Psoas muscle (tissue), 8 donors: ENCODE data around the gene NR4A3. TPM values are rescaled to one million over a fixed set of nuclear protein-coding genes. Genes with fewer than 3 reads are reported as not detected.
A peak's percentile ranks its signal among the peaks of the same experiment; 100 is the strongest.

Experiments used
- ATAC-seq, 4 donors: fragments of 200-7000 bp; cut with Tn5 transposase; one replicate each; pipeline ENCODE4 v1.9.1; 2020; ENCODE audit warnings: moderate library complexity in 3 of 4, mild to moderate bottlenecking in 2 of 4
- DNase-seq, 2 donors: peaks; one replicate each; pipeline ENCODE4 v3.0.0-alpha.2; 2020
- H3K27ac ChIP-seq: fragments of 200-600 bp; one replicate; pipeline ENCODE4 v1.8.0; 2022
- H3K27me3 ChIP-seq, 3 donors: fragments of 200-600 bp in 1 of 3; one replicate each; pipeline versions ENCODE4 v1.6.1 to v1.8.0; 2013 to 2022; ENCODE audit warnings: low read length in 2 of 3, mild to moderate bottlenecking in 2 of 3, moderate library complexity in 1 of 3; ENCODE audit not compliant: insufficient read depth in 3 of 3
- H3K36me3 ChIP-seq, 2 donors: fragments of 200-600 bp in 1 of 2; one replicate each; pipeline versions ENCODE4 v1.6.1 to v1.8.0; 2013 to 2022; ENCODE audit warnings: low read depth in 1 of 2, mild to moderate bottlenecking in 1 of 2, moderate library complexity in 1 of 2; ENCODE audit not compliant: insufficient read depth in 1 of 2
- H3K4me1 ChIP-seq: fragments of 200-600 bp; one replicate; pipeline ENCODE4 v1.8.0; 2022
- H3K4me3 ChIP-seq: fragments of 200-600 bp; one replicate; pipeline ENCODE4 v1.8.0; 2022; ENCODE audit warnings: mild to moderate bottlenecking
- H3K9me3 ChIP-seq: fragments of 200-600 bp; one replicate; pipeline ENCODE4 v1.8.0; 2022
- WGBS, 3 donors: extraction: QIAGEN DNeasy Blood & Tissue Kit; methylation state at CpG; one replicate each; pipeline versions ENCODE4 v1.1.6 to v1.1.7; 2013; 5-methylcytosine and 5-hydroxymethylcytosine counted together
- intact Hi-C, 2 donors: fragments of 100-400 bp; cut with DNase I; formaldehyde crosslinking; loops; one replicate each; pipeline versions ENCODE4 v1.11.0 to v1.14.2; 2022
- polyA plus RNA-seq, 3 donors: library from polyadenylated mRNA; stranded (reverse); fragments of 200-250 nt; gene quantifications; one replicate each; pipeline ENCODE4 v1.2.3, GENCODE V29; 2013
- total RNA-seq, 4 donors: library from RNA; stranded (reverse); fragmentation: NEBNext Ultra II Directional in 2 of 4; extraction: Animal tissue kit (Norgen Biotek cat#: 25700) in 2 of 4; gene quantifications; one replicate each; pipeline versions ENCODE4 v1.2.1 to v1.2.4, GENCODE V29; 2021 to 2023
- TF ChIP-seq, protein P1 (sequence below): fragments of 200-600 bp; IDR thresholded peaks from one replicate; pipeline ENCODE4 v1.8.0; 2022; ENCODE audit warnings: antibody characterized with exemption
- donor health status: healthy with polysubstance abuse.
- donor health status: DM: no; HTN: no; CAD: no; lungs with moderate emphysema.
- donor health status: Bipolar disorder and iron deficiency.
- donor health status: healthy.
- donor health status: DM: yes; HTN: yes; CAD: no.
- donor health status: DM: no; HTN: no; CAD: no.
- donor health status: DM: no; HTN: no; CAD: no.
- donor health status: DM: yes; HTN: yes; CAD: no.

NR4A3 gene
- total and polyA plus RNA-seq, 7 donors, result 1.5 to 40.8 (median 9.3) TPM

DNA sequence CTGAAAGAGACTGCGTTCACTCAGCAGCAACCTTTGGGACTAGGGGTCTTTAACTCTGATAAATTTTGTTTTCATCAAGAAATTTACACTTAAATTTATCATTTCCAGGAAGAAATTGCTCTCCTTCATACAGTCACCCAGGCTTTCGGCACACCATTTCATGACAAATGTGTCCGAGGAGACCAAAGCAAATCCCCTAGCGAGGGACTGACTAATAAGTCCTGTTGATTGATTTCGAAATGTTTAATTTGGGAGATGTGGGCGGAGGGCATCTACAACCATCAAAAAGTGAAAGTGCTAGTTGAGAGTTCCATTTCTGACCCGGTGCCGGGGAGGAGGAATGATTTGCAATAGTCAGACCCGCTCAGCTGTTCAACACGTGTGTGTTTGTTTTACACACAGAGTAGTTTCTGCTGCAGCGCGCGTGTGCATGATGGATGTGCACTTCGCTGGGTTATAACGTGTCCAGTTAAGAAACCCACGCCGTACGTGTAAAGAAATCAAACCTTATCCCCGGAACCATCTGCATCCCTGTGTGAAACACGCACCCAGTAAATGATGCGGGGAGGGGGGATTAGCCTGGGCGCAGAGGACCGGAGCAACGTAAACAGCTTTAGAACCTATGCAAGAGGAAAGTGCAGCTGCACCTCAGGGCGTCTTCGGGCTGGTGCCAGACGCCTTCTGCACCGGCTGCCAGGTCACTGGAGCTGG, 845 bp upstream of the NR4A3 start:
- ATAC-seq, result peak; percentile 22 to 44 (median 41)
- intact Hi-C loops, result loop anchor here (2.0 to 10.0 kb wide), 5 partner anchors 84 to 774 kb away; partner anchors contain the start of gene STX17 (in 1 of the 2)
- Histone ChIP-seq H3K9me3 (no peaks in the 10 kb centered on the region), H3K4me1 (peaks cover 17% of the 10 kb centered on the region), H3K27ac (peak overlapping the region; percentile 99), H3K36me3 (no peaks in the 10 kb centered on the region), H3K4me3 (peak overlapping the region; percentile 79), H3K27me3 (peaks cover 0 to 7% (median 0%) of the 10 kb centered on the region in 3 donors)
- DNase-seq, result peak; percentile 73 to 75
- TF ChIP-seq, protein P1, sequence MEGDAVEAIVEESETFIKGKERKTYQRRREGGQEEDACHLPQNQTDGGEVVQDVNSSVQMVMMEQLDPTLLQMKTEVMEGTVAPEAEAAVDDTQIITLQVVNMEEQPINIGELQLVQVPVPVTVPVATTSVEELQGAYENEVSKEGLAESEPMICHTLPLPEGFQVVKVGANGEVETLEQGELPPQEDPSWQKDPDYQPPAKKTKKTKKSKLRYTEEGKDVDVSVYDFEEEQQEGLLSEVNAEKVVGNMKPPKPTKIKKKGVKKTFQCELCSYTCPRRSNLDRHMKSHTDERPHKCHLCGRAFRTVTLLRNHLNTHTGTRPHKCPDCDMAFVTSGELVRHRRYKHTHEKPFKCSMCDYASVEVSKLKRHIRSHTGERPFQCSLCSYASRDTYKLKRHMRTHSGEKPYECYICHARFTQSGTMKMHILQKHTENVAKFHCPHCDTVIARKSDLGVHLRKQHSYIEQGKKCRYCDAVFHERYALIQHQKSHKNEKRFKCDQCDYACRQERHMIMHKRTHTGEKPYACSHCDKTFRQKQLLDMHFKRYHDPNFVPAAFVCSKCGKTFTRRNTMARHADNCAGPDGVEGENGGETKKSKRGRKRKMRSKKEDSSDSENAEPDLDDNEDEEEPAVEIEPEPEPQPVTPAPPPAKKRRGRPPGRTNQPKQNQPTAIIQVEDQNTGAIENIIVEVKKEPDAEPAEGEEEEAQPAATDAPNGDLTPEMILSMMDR, result no peak
- 0% methylated on average over 27 to 28 of the region's 28 CpGs for WGBS, 3 donors

DNA sequence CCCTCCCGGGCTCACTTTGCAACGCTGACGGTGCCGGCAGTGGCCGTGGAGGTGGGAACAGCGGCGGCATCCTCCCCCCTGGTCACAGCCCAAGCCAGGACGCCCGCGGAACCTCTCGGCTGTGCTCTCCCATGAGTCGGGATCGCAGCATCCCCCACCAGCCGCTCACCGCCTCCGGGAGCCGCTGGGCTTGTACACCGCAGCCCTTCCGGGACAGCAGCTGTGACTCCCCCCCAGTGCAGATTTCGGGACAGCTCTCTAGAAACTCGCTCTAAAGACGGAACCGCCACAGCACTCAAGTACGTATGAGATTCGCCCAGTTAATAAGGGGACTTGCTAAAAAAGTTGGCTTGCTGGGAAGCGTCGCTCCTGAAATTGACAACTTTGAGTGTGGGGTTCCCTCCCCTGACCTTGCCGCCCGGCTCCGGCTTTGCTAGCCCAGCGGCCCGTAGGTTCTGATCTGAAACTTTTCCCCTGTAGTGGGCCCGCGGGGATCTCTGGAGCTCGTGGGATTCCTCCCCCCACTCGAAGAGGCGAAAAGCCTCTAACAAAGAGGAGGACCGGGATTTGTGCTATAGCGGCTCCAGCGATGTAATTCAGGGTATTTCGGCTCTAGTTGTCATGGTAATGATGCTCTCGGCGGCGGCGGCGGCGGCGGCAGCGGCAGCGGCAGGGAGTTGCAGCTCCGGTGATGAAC, 572 bp downstream of the NR4A3 start:
- intact Hi-C loops, result loop anchor here (5.0 to 10.0 kb wide), 4 partner anchors 83 to 773 kb away; partner anchors contain the start of gene STX17 (in 1 of the 2)
- no peaks in the 10 kb centered on the region for H3K9me3 ChIP-seq
- H3K36me3 ChIP-seq, result no peaks in the 10 kb centered on the region
- peak overlapping the region; percentile 79 for H3K4me3 ChIP-seq
- H3K4me1 ChIP-seq, result peaks cover 17% of the 10 kb centered on the region
- ATAC-seq, result peak in 2 of 4 donors; percentile 0 to 2
- WGBS, 3 donors, result 0% methylated on average over 51 of the region's 51 CpGs
- DNase-seq, result peak; percentile 34 to 52
- peaks cover 0 to 7% (median 0%) of the 10 kb centered on the region in 3 donors for H3K27me3 ChIP-seq
- peak overlapping the region; percentile 99 for H3K27ac ChIP-seq
- TF ChIP-seq, protein P1, result no peak

DNA sequence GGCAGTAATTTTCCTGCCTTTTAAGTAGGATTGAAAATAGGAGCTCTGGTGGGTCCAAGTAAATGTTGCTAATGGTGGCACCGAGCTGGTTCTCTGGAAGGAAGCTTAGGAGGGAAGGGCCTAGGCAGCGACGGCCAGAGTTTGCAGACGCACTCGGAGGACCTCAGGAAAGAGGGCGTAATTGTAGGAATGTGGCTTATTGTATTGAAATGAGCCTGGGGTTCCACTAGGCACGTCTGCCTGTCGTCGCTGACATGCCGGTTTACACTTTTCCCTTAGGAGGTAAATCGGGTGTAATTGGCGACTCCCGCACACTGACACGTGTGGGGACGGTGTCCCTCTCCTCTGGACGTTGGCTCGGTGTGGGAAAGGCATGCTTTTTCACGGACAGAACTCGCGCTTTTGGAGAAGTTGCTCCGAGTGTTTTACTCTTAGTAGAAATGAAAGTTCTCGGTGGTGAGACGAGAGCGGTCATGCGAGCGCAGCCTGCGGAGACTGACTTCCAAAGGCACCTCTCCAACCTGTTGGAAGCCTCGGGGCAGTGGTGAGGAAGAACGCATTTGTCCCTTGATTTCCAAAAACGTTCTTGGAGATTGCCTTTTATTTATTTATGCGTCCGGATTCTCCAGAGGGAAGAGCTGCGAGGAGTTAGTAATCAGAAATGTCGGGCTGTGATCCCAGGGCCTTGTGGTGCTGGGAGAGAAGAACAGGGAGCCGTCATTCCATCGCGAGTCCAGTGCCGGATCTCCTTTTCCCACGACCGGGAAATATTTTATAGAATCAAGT, 1.3 kb downstream of the NR4A3 start:
- WGBS, 3 donors, result 0 to 2% (median 1%) methylated on average over 40 of the region's 40 CpGs
- intact Hi-C loops, result loop anchor here (5.0 to 10.0 kb wide), 4 partner anchors 82 to 772 kb away; partner anchors contain the start of gene STX17 (in 1 of the 2)
- Histone ChIP-seq H3K27me3 (peaks cover 0 to 7% (median 0%) of the 10 kb centered on the region in 3 donors), H3K27ac (peak overlapping the region; percentile 99), H3K4me1 (peaks cover 16% of the 10 kb centered on the region), H3K9me3 (no peaks in the 10 kb centered on the region), H3K36me3 (no peaks in the 10 kb centered on the region), H3K4me3 (peak overlapping the region; percentile 79)
- ATAC-seq (no peak), DNase-seq (peak in 1 of 2 donors; percentile 49)
- TF ChIP-seq, protein P1, result no peak

DNA sequence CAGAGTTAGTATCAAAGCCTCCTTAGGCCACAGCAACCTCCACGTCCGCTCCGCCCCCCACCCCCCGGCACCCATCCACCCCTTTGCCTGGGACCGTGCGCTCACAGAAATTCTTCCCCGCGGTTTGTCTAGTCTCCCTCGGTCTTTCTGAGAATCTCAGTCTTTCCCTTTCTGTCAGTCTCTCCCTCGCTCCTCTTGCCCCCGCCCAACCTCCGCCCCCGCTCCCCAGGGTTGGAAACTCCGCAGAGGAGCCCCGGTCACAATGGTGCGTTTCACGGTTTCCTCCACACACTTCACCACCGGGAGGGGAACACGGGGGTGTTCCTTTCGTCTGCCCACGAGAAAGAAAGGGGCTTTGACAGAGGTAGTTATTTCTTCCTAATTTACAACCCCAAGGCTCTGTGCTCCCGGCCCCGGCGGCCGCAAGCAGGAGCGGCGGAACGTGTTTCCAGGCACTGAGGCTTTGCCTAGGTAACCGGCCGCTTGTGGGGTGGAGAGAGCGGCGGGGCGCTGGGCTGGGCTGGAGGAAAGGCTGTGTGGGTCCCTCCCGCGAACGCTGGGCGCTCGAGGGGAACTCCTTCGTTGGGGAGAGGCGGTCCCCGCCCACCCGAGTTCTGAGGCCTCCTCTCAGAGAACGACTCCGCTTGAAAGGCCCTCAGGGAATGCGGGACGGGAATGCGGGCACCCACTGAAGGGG, 2.1 kb downstream of the NR4A3 start:
- peaks cover 0 to 7% (median 2%) of the 10 kb centered on the region in 3 donors for H3K27me3 ChIP-seq
- H3K4me3 ChIP-seq, result peak overlapping the region; percentile 79
- H3K4me1 ChIP-seq, result peaks cover 8% of the 10 kb centered on the region
- H3K36me3 ChIP-seq, result no peaks in the 10 kb centered on the region
- ATAC-seq, result no peak
- intact Hi-C loops, result loop anchor here (5.0 to 10.0 kb wide), 4 partner anchors 81 to 771 kb away; partner anchors contain the start of gene STX17 (in 1 of the 2)
- WGBS, 3 donors, result 7 to 12% (median 7%) methylated on average over 44 to 47 of the region's 47 CpGs
- TF ChIP-seq, protein P1, result no peak
- H3K27ac ChIP-seq, result no peak overlapping the region
- DNase-seq, result peak; percentile 24 to 58
- H3K9me3 ChIP-seq, result no peaks in the 10 kb centered on the region
